ENCODE results near the gene HLTF.
"Not testable (repeated sequence)": the region's sequence is repeated elsewhere in the genome, so short reads cannot be mapped to it uniquely, and the experiment has no call there.

HLTF gene

DNA sequence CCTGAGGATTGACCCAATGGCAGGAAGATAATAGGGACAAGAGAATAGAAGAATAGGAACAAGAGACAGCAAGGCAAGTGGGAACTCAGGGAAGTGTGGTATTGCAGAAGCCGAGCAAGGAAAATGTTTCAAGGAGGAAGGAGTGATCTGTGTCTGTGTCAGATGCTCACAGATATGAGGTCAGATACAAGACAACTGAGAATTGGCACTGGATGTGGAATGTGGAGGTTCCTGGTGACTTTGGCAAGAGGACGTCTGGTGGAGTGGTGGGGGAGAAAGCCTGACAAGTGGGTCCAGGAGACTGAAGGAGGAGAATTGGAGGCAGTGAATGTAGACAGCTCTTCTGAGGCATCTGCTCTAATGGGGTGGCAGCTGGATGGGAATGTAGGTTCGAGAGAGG, 70.9 kb downstream of the HLTF start:
- DNase-seq, result no peak

DNA sequence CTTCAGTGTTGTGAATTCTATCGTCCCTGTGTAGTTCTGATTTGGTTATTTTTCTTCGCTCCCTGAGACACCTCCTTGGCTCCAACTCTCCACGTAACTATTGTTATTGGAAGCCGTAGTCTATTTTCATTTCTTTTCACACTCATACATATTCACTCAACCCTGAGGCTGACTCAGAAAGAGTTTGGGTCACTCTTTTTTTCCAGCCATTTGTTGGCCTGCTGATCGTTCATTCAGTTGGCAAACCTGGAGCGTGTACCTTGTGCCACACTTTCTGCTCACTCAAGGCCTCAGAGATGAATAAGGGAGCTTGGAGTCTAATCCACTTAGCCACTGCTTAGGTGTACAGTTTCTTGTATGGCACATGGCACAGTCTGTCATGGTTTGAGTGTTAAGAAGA, 72.6 kb downstream of the HLTF start:
- DNase-seq, result no peak

DNA sequence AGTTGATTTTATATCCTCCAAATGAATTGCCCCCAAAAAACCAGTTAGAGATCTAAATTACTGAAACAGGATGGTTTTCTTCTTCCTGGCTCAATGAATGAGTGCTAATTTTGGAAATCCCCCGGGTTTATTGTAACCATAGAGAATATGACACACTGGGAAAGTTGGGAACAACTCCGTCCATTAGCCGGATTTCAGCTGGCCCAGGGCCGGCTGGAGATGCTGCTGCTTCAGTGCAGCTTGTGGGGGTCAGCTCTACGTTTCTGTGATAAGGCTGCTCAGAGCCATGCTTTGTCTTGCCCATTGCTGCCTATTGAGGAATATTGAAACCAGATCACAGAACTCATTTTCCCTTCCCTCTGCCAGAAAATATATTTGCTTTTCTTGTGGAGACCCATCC, 74.7 kb downstream of the HLTF start:
- no peak for DNase-seq

DNA sequence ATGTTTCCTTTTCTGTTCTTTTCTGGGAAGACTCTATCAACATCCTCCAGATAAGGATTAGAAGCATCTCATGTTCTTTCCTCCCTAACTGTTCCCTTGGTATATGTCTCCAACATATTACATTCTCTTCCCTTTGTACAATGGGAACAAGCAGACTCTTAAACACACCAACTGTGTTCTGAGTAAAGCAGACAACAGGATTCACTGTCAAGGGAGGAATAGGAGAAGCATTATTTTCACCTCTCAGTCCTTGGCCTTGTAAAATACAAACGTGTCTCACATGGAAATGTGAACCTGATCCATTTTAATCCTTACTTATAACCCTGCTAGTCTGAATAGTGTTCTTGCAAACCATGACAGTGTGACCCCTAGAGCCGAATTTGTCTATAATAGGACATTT, 75.4 kb downstream of the HLTF start:
- DNase-seq, result no peak

DNA sequence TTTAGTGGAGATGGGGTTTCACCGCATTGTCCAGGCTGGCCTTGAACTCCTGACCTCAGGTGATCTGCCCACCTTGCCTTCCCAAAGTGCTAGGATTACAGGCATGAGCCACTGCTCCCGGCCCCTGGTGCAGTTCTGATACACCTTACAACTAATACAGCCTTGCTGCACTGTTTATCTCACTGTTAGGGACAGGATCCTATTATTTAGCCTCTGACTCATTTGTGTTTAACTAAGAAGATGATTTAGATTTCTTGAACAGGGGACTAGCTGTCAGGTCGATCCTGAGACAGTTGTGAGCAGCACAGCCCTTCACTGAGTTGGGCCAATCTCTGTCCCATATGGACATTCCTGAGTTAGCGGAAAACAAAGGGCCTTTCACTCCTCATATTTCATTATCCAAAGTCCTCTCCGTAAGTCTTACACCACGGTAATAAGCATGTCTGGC, 75.8 kb downstream of the HLTF start:
- no peak for DNase-seq

DNA sequence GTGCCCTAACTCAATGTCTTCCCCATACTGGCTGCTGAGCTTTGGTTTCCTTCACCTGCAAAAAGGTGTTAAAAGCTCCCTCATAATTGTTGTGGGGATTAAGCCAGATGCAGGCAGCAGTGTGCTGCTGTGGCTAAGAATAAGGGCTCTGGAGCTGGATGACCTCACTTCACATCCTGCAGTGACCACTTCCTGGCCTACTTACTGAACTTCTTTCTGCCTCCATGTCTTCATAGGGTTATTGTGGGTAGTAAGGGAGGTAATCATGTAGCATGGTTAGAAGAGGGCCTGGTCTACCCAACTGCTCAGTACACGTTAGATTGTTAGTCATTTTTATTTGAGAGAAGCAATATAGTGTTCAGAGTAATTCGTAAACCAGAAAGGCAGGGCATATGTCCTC, 76.6 kb downstream of the HLTF start:
- DNase-seq, result no peak

DNA sequence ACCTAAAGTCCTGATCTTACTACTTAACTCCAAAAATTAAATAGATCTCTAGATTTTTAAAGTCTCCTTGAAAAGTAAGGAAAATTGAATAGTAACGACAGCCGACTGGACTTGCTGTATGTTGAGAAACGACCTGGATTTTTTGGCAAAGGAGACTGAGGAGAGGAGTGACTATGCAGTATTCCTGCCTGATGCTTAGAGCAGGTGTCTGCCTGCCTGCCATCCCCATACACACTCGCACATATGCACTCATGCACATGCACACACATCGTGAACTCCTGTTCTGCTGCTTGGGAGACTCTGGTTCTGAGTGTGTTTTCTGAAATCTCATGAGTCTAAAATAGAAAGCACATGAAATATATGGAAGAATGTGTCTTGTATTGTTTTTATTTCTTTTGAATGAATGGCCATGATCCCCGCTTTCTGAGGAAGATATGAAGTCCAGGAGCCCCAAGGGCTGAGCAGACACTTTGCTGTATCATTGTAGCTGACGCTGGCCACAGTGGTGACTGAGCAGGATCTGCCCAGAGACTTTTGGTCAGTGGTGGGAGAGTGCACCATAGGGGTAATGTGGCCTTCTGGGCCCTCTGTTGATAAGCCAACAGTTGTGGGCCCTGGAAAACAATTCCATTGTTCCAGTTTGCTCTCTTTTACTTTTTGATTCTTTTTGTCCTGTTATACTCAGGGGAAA, 78.6 kb downstream of the HLTF start:
- no peak for DNase-seq

DNA sequence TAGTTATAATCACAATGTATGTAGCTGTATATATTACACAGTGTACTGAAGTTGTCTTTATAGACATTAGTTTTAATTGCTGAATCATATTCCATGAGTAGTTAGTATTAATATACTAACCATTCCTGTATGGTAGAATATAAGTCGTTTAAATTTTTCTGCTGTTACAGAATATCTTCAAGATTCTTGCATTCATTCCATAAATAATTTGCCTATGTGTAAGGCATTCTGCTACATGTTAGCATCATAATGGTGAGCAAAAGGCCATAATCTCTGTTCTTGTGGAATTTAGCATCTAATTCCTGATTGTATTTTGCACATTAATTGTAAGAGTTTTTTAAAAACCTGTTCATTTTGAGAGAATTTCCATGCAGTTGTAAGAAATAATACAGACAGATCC, 80.9 kb downstream of the HLTF start:
- no peak for DNase-seq

DNA sequence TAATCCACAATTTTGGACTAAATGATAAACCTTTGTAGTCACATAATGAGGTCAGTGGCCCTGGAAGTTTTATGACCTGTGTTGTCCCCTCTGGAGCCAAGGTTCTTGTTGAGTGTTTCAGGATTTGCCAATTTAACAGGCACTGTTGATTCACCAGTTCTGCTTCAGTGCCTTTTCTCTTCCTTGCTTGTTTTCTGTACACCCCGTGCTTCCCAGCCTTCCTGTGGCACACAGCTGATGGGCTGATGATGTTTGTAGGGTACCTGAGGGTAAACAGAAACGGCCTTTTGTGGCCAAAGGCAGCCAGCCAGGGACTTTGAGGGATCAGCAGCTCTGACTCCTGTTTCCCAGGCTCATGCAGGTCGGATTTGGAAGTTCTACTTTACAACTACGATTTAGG, 81.7 kb downstream of the HLTF start:
- DNase-seq, result no peak

DNA sequence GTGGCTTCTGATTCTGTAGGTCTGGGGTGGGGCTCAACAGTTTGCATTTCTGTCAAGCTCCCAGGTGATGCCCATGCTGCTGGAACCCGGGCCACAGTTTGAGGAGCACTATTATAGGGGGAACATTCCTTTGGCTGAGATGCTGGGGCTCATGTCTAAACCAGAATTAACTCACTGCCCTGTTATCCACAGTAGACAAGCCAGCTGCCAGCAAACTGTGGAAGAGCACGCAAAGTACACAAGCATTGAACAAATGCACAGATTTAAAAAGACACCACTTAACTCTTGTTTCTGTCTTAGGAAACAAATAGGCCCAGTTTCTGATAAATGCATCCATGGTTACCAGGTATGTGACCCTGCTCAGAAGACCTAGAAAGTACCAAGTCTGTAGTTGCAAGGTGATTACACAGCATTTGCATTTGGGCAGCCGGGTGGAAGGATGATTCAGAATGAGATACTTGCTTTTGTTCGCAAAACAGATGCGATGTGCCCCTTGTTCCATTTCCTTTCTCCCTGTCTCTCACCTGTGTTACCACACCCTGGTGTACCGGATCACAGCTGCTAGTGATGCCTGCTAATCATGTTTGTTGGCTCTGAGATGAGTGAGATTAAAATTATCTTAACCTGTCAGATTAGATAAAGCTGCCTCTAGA, 82.6 kb downstream of the HLTF start:
- DNase-seq, result no peak

DNA sequence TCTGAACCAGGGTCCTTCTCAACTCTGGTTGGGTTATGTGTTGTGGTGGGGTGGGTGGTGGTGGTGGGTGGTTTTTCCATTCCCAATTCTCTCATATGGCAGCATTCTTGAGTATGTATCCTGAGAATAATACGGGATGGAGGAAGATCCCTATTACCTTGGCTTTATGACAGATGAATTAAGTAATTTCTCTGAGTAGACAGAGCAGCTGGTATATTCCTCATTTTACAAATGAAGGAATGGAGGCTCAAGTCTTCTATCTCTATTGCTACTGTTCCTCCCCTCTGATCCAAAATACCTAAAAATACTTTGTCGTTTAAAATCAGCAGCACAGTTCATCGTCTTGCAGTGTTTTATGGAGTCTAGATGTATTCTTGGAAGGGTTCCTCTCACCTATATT, 84.6 kb downstream of the HLTF start:
- no peak for DNase-seq

DNA sequence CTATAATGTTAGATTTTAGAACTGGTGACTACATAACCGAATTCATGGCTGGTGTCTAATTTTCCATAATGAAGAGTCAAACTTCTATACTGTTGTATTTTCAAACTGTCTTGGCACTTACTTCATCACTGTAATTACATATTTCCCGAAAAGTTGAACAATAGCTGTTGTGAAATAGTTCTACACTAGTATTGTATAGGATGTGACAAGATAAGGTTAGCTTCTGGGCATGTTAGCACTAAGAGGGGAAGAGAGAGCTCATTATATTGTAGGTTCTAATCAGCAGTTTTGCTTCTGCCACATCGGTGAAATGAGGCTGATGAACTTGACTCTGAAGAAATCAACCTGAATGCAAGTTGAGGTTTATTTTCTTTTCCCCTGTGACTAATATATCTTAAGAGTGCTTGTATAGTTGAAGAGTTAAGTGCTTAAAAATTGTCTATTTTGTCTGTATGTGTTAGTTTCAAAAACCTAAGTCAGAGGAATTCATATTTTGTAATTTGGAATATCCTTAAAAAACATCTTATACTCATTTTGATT, 86.1 kb downstream of the HLTF start:
- DNase-seq, result no peak

DNA sequence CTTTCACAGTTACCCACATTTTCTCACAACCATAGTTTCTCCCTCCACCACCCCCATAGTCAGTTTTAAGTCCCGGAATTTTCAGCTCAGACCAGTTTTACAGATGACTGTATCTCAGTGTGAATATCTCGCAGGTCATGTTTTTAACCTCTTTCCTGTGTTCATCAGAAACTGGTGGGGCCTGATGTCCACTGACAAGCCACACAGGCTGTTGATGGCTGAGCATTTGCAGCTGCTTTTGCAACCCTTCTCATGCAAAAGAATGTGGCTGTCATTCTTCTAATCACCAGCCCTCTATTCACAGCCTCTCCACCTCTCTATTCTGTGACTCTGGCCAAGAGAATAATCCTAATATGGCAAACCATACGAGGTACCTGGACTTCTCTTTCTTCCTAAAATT, 86.5 kb downstream of the HLTF start:
- no peak for DNase-seq

DNA sequence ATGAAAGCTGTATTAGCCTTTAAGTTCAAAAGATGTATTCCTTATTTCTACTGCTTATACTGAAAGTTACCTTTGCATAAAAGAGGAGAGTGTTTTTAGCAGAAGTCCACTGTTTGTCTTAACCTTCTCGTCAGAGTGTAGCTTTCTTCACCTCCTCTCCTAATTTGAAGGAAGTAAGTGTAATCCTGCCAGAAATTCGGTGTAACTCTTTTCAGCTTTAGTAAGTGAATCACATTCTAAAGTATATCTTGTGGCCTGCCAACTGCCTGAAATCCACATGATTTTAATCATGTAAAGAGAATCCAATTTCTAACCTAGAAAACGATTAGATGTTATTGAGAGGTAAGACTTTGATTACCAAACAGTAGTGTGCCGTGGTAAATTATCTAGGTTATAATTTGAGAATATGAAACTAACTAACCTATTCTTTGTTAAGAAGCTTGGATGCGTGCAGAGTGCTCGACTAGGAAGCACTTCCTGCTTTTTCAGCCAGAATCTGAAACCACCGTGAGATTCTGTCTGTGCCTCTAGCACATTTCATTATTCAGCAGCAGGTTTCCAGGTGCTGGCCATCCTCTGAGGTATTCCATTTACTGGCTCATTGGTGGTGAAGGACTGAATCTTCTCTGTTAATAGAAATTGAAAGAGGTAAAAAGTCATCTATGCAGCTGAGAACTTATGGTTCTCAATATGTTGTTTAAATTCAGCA, 87.5 kb downstream of the HLTF start:
- DNase-seq, result peak; percentile 17

DNA sequence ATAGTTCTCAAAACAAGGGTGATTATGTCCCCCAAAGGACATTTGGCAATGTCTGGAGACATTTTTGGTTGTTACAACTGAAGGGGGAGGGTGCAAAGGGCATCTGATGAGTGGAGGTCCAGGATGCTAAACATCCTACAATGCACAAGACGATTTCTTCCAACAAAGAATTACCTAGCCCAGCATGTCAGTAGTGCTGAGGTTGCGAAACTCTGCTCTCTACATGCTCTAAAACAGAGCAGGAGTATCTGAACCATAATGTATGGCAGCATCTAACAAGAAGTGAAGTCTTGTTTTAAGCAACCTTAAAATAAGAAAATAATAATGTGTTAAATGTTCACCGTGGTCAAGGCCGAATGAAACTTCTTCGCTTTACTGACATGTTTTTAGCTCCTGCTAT, 88.0 kb downstream of the HLTF start:
- no peak for DNase-seq

DNA sequence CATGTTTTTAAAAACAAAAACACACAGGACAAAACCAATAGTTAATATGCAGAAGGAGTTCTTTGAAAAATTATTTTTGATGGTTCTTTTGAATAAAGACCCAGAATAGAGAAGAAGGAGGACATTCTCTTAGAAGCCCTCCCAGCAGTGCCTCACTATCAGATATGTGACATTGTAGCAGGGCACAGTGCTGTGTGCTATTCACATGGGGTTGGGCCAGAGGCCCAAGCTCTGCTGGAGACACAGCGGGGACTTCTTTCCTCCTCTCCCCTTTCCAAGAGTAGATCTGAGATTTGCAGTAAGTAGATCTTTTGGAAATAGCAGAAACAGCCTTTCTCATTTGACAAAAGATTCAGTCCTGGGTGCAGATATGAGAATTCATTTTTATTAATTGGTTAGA, 88.7 kb downstream of the HLTF start:
- DNase-seq, result no peak

DNA sequence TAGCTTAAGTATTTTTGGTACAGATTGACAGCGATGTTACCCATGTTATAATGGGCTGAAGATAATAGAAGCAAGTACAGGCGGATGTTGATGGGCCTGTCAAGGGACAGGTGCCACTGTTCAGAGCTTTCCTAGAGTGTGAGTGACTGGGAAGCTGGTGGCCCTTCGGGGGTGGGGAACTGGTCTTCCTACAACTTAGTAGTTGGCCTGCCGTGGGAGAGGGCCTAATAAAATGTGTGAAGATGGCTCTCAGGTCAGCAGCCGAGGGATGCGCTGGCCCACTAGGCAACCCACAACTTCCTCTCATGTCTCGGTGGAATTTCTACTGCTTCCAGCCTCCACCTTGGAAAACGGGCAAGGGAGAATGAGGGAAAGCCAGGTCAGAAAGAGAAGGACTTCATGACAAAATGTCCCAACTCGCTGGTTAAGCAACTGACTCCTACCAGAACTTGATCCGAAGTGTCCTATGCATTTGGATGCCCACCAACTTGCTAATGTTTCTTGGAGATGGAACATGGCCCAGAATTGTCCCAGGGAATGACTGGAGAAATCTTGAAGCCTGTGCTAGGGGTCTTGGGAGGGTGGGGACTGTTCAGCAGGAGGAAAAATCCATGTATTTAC, 93.6 kb downstream of the HLTF start:
- DNase-seq, result no peak

DNA sequence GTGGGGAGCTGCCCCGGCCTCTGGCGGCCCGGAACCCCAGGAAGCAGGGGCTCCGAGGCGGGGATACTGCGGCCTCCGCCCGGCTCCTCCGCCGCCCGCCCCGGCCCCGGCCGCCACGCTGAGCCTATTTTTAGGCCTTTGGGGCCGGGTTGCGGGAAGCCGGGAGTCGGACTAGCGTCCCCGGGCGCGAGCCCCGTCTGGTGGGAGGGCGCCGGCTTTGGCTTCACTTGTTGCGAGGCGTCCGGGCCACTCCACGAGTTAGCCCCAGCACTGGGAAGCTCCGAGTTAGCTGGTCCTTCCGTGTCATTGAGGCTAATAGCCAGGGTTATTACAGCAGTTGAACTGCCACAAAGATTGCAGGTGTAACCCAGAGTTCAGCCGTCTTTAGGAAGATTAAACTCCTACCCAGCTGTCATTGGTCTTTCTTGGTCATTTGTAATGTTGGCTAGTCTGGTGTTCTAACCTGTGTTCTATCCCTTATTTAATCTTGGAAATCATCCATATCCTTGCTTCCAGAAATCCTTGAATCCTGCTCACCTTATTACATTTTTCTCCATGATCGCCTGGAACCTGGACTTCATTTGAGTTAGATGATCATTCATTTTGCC, 94.2 kb downstream of the HLTF start:
- no peak for DNase-seq

DNA sequence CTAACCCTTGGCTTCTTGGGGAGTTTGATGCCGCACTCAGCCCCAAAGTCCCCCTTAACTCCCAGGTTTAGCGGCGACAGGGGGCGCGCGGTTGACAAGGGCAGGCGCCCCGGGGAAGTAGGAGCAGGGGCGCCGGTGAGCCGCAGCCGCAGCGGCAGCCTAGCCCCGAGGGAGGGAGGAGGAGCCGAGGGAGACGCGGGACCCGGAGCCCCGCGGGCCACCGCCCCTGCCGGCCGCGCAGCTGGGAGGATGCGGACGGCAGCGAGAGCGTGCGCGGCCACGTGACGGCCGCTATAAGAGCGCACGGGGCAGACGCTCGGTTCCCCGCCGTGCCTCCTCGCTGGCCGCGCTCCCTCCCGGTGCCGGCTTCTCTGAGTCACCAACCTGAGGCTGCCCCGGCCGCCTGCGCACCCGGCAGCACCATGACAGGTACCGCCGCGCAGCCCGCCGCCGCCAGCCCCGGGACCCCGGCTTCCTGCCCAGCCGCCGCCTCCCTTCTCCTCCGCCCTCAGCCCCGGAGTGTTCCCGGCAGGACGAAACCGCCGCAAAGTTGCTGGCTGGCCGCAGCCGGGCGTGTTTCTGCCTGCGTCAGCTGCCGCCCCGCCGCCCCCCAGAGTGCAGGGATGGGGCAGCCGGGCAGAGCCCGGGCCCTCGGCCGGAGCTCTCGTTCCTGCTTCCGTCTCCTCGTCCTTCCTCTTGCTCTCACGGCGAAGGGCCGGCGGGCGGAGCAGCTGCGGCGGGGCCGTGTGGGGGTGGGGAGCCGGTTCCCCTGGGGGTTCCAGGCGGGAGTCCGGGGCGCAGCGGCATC, 94.9 kb downstream of the HLTF start, which contains the start of gene GYG1:
TSS of gene GYG1 (plus strand) at position 322 of the 808 bp plus-strand sequence. CDS start at position 423, 101 bp downstream.
- DNase-seq, result no peak

DNA sequence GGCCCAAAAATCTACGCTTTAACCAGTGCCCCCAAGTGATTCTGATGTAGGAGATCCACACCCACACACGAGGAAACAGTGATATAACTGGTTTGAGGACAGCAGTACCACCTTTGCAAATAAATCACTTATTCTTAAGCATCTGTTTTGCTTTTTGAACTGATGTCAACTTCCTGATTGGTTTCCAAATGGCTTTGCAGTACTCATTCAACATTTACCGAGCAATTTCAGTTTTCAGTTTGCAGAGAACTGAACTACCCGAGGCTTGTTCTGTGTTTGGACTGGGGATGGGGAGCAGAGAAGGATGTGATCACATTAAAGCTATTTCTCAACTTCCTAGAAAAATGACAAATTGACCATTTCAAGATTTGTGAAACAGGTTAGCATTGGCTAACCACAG, 96.1 kb downstream of the HLTF start:
- no peak for DNase-seq

DNA sequence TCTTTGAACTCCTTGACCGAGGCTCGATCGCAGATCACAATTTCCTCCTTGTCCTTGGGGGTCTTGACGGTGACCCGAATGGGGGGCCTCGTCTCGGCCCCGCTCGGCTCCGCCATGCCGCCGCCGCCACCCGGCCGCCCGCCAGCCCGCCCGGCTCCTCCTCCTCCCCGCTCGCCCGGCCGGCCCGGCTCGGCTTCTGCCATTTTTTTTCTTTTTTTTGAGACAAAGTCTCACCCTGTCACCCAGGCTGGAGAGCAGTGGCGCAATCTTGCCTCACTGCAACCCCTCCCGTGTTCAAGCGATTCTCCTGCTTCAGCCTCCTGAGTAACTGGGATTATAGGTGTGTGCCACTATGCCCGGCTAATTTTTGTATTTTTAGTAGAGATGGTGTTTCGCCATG, 98.8 kb downstream of the HLTF start:
- DNase-seq, result not testable (repeated sequence)

DNA sequence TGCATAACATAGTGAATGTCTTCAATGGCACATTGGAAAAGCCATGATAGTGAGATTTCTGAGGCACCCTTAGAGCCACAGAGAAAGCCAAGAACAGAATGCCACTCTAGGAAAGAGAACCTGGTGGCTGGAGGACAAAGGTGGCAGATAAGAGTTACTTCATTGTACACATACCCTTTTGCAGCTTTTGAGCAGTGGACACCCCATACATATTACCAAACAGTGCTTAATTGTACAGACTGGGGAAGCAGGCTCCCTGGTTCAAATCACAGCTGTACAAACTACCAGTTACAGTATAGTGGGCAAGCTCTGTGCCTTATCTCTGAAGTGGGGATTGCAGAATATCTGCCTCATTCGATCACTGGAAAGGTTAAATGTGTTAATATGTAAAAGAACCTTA, 105.1 kb downstream of the HLTF start:
- DNase-seq, result no peak
